Prostate gland (tissue), 2 donors: ENCODE results near the gene C16orf96. TPM values are rescaled to one million over a fixed set of nuclear protein-coding genes. Genes with fewer than 3 reads are reported as not detected.

Experiments used
- DNase-seq: peaks from one replicate; pipeline ENCODE4 v3.0.0-alpha.2; 2019; ENCODE audit warnings: low spot score
- H3K27ac ChIP-seq, 2 donors: fragments of 200-600 bp; sonication (generic); 2 replicates each; pipeline ENCODE4 v1.5.1; 2017 to 2019
- H3K27me3 ChIP-seq: fragments of 200-600 bp; sonication (generic); replicated peaks from 2 replicates; pipeline ENCODE4 v1.5.1; 2019; ENCODE audit not compliant: insufficient read depth
- H3K36me3 ChIP-seq, 2 donors: fragments of 200-600 bp; sonication (generic); 1 replicate in 1 of 2; 2 replicates in 1 of 2; pipeline versions ENCODE4 v1.5.1 to v1.8.1; 2017 to 2019
- H3K4me1 ChIP-seq: fragments of 200-600 bp; sonication (generic); replicated peaks from 2 replicates; pipeline ENCODE4 v1.5.1; 2019
- H3K4me3 ChIP-seq, 2 donors: fragments of 200-600 bp; sonication (generic); 2 replicates each; pipeline ENCODE4 v1.5.1; 2017 to 2019
- H3K9me3 ChIP-seq: fragments of 200-600 bp; sonication (generic); 2 replicates; pipeline ENCODE4 v1.5.1; 2017
- POLR2A ChIP-seq: fragments of 450-650 bp; IDR thresholded peaks from one replicate; pipeline ENCODE4 v1.6.1; 2016; ENCODE audit warnings: antibody characterized with exemption, mild to moderate bottlenecking
- POLR2AphosphoS5 ChIP-seq: sonication (generic); formaldehyde crosslinking; IDR thresholded peaks from one replicate; pipeline ENCODE4 v1.6.1; 2017; ENCODE audit warnings: antibody characterized with exemption
- WGBS: methylation state at CpG from one replicate; pipeline ENCODE4 v1.1.5; 2018; 5-methylcytosine and 5-hydroxymethylcytosine counted together
- intact Hi-C: fragments of 100-400 bp; cut with DNase I; formaldehyde crosslinking; loops from one replicate; pipeline ENCODE4 v1.14.2; 2022
- total RNA-seq, 2 donors: library from RNA; depleted of rRNA; stranded (reverse); fragments of >200 nt; gene quantifications; one replicate each; pipeline ENCODE4 v1.1.0, GENCODE V29; 2016
- TF ChIP-seq, protein P1 (sequence below), 4 experiments: fragments of 200-600 bp in 2 of 4; fragments of 450-650 bp in 2 of 4; sonication (generic) in 2 of 4; IDR thresholded peaks; 1 replicate in 3 of 4; 2 replicates in 1 of 4; pipeline ENCODE4 v1.5.1; 2016 to 2019; ENCODE audit warnings: antibody characterized with exemption in 4 of 4, mild to moderate bottlenecking in 2 of 4, moderate library complexity in 2 of 4

The C16orf96 gene
- total RNA-seq, 2 donors from 2014 or later = 0.27 to 3.8 TPM

DNA sequence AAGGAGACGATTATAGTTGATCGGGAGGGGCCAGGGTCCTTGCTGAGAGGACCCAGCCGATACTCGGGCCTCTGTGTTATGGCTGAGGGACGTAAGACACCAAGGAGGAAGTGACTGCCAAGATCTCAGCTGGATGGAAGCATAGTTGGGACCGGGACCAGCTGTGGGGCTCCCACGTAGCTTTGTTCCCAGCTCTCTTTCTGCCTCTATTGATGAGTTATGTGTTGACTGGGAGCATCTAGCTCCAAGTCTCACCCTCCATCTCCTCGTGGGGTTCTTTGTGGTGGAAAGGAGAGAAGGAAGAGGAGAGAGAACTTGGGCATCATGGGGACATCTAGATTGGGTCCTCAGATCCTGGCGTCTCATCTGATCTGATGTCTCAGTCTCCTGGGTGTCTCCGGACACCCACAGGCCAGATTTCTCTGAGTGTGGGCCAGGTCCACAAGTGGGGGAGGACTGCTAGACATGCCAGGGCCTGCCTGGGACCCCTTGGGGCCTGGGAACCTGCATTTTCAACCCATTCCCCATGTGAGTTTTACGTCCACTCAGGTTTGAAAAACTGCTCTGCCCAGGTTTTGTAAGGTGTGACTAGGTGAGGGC, 69.5 kb downstream of the C16orf96 start:
- Histone ChIP-seq H3K4me1 (peaks cover 9% of the 10 kb centered on the region), H3K9me3 (no peaks in the 10 kb centered on the region), H3K27me3 (no peaks in the 10 kb centered on the region), H3K36me3 (no peaks in the 10 kb centered on the region), H3K27ac (peak overlapping the region; percentile 86 to 92), H3K4me3 (peak overlapping the region; percentile 98 to 100)
- intact Hi-C loops = no loop called here
- WGBS = 7% methylated on average over 11 of the region's 11 CpGs
- no peak for DNase-seq
- no peak for TF ChIP-seq POLR2A
- TF ChIP-seq, protein P1, sequence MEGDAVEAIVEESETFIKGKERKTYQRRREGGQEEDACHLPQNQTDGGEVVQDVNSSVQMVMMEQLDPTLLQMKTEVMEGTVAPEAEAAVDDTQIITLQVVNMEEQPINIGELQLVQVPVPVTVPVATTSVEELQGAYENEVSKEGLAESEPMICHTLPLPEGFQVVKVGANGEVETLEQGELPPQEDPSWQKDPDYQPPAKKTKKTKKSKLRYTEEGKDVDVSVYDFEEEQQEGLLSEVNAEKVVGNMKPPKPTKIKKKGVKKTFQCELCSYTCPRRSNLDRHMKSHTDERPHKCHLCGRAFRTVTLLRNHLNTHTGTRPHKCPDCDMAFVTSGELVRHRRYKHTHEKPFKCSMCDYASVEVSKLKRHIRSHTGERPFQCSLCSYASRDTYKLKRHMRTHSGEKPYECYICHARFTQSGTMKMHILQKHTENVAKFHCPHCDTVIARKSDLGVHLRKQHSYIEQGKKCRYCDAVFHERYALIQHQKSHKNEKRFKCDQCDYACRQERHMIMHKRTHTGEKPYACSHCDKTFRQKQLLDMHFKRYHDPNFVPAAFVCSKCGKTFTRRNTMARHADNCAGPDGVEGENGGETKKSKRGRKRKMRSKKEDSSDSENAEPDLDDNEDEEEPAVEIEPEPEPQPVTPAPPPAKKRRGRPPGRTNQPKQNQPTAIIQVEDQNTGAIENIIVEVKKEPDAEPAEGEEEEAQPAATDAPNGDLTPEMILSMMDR (IDR thresholded peaks at IDR 0.05) = no peak
- TF ChIP-seq POLR2AphosphoS5 = no peak

GRCh38 chr16:4626396-4626795, 70.3 kb downstream of the C16orf96 start:
- TF ChIP-seq, protein P1 (IDR thresholded peaks at IDR 0.05) = no peak
- no peak for TF ChIP-seq POLR2A
- no peak for TF ChIP-seq POLR2AphosphoS5
- no peak overlapping the region for H3K27ac ChIP-seq
- peak overlapping the region; percentile 98 to 100 for H3K4me3 ChIP-seq
- no peaks in the 10 kb centered on the region for H3K27me3 ChIP-seq
- DNase-seq = no peak
- intact Hi-C loops = no loop called here
- no peaks in the 10 kb centered on the region for H3K9me3 ChIP-seq
- 42% methylated on average over 6 of the region's 6 CpGs for WGBS
- no peaks in the 10 kb centered on the region for H3K36me3 ChIP-seq
- peaks cover 9% of the 10 kb centered on the region for H3K4me1 ChIP-seq

- H3K4me1 ChIP-seq = peaks cover 9% of the 10 kb centered on the region
- intact Hi-C loops = no loop called here
- no peak overlapping the region for H3K4me3 ChIP-seq
- H3K36me3 ChIP-seq = no peaks in the 10 kb centered on the region
- no peak for DNase-seq
- WGBS = 90% methylated on average over 9 of the region's 9 CpGs
- TF ChIP-seq, protein P1 (IDR thresholded peaks at IDR 0.05) = no peak
- TF ChIP-seq POLR2AphosphoS5 (no peak), POLR2A (no peak)
- no peaks in the 10 kb centered on the region for H3K9me3 ChIP-seq
- no peak overlapping the region for H3K27ac ChIP-seq
- H3K27me3 ChIP-seq = no peaks in the 10 kb centered on the region
These were observed 72.1 kb downstream of the C16orf96 start for GRCh38 chr16:4628283-4628682.

DNA sequence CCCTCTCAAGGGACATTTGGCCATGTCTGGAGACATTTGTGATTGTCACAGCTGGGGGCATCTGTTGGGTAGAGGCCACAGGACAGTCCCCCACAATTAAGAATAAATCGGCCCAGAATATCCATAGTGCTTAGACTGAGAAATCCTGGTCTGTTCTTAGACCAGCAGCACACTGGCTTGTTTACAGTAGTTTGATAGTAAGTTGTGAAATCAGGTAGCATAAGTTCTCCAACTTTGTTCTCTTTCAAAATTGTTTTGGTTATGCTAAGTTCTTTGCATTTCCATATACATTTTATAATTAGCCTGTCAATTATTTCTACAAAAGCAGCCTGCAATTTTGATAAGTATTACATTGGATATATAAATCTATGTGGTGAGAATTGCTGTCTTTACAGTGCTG, 75.3 kb downstream of the C16orf96 start:
- intact Hi-C loops = no loop called here
- no peaks in the 10 kb centered on the region for H3K27me3 ChIP-seq
- H3K4me1 ChIP-seq = peaks cover 2% of the 10 kb centered on the region
- DNase-seq = no peak
- no peaks in the 10 kb centered on the region for H3K36me3 ChIP-seq
- TF ChIP-seq POLR2AphosphoS5 (no peak), POLR2A (no peak)
- TF ChIP-seq, protein P1 (IDR thresholded peaks at IDR 0.05) = no peak
- 86% methylated on average over 1 of the region's 1 CpG for whole genome bisulfite sequencing
- no peak overlapping the region for H3K4me3 ChIP-seq
- no peaks in the 10 kb centered on the region for H3K9me3 ChIP-seq
- H3K27ac ChIP-seq = no peak overlapping the region

DNA sequence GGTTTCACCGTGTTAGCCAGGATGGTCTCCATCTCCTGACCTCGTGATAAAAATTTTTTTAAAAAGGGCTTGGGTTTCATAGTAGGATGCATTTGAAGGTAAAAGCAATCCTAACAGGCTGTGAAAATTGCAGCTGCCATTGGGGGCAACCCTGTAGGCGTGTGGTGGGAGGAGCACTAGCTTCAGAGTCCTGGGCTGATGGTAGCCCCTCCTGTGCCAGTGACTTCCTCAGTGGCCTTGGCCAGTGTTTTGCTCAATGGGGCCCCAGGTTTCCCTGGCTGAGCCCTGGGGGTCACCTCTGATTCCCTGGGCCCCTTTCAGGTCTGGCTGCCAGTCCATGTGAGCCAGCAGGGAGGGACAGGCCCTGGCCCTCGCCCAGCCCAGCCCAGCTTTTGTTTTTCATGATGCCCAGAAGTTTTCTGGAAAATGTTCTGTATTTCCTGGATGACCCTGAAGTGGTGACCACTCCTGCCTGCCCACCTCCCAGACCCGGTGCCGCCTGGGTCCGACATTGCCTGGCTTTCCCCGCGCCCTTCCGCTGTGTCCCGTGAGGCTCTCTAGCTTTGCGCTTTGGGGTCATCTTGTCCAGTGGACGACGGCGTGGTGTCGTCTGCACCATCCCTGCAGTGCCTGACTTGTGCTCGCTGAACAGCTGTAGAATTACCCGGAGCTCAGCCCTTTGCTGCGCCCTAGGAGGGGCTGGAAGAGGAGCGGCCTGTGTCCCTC, 77.9 kb downstream of the C16orf96 start:
- H3K4me3 ChIP-seq = no peak overlapping the region
- H3K36me3 ChIP-seq = no peaks in the 10 kb centered on the region
- intact Hi-C loops = no loop called here
- no peaks in the 10 kb centered on the region for H3K9me3 ChIP-seq
- 94% methylated on average over 20 of the region's 20 CpGs for WGBS
- TF ChIP-seq POLR2AphosphoS5 (no peak), POLR2A (no peak)
- TF ChIP-seq, protein P1 (IDR thresholded peaks at IDR 0.05) = no peak
- H3K4me1 ChIP-seq = no peaks in the 10 kb centered on the region
- no peaks in the 10 kb centered on the region for H3K27me3 ChIP-seq
- DNase-seq = no peak
- H3K27ac ChIP-seq = no peak overlapping the region
